K562 (cell line): ENCODE data around the gene DPM2. TPM values are rescaled to one million over a fixed set of nuclear protein-coding genes. Genes with fewer than 3 reads are reported as not detected.

Experiments used
- ATAC-seq: fragments of 200-7000 bp; cut with Tn5 transposase; 3 replicates; pipeline ENCODE4 v1.9.1; 2020; ENCODE audit warnings: moderate library complexity
- BruUV-seq: library from RNA; stranded (reverse); fragments of 400-500 nt; replicated peaks from 2 replicates; lab custom pipeline; 2021; lab: Mats Ljungman, UMichigan
- CTCF ChIA-PET: fragments of 300-600 bp; formaldehyde crosslinking; extraction: SDS; loops from one replicate; lab custom pipeline; 2021; ENCODE audit warnings: low intra/inter-chr PET ratio; lab: Yijun Ruan, JAX
- POLR2A ChIA-PET: fragments of 300-600, 350-650 bp; sonication (Branson Sonifier 250); formaldehyde crosslinking; extraction: SDS; loops from one replicate; lab custom pipeline; 2021; ENCODE audit warnings: antibody characterized with exemption, inconsistent platforms; lab: Yijun Ruan, JAX
- DNase-seq, 4 experiments: peaks; one replicate each; pipeline versions ENCODE4 v3.0.0 to v3.0.0-alpha.2; 2011 to 2018; ENCODE audit warnings: low spot score in 3 of 4, mixed read lengths in 3 of 4; ENCODE audit errors: extremely low read depth in 1 of 4
- FAIRE-seq: peaks from 2 replicates; lab custom pipeline; 2011; peaks lifted over from hg19 to GRCh38; lab: Jason Lieb, UNC
- H2AFZ ChIP-seq: 2 replicates; pipeline ENCODE4 v1.6.0; 2011; ENCODE audit warnings: low read depth, low read length, control low read depth, inconsistent platforms
- H3K27ac ChIP-seq: fragments of 200-600 bp; 3 replicates; pipeline ENCODE4 v1.8.0; 2011; ENCODE audit warnings: low read depth, mild to moderate bottlenecking, control low read depth, inconsistent platforms, low read length, moderate library complexity, mixed read lengths; ENCODE audit errors: extremely low read depth
- H3K27me3 ChIP-seq, 2 experiments: fragments of 300-600 bp in 1 of 2; 2 replicates in 1 of 2; 3 replicates in 1 of 2; pipeline versions ENCODE4 v1.6.0 to v1.8.0; 2011; ENCODE audit warnings: inconsistent platforms in 2 of 2, low read length in 2 of 2, mild to moderate bottlenecking in 1 of 2, mixed read lengths in 1 of 2, moderate library complexity in 1 of 2; ENCODE audit not compliant: control insufficient read depth in 2 of 2, insufficient read depth in 2 of 2
- H3K36me3 ChIP-seq: fragments of 300-600 bp; 3 replicates; pipeline ENCODE4 v1.8.0; 2011; ENCODE audit warnings: mild to moderate bottlenecking, low read length, inconsistent platforms; ENCODE audit not compliant: control insufficient read depth, insufficient read depth
- H3K4me1 ChIP-seq, 2 experiments: fragments of 200-600 bp in 1 of 2; replicated peaks in 1 of 2; 2 replicates in 1 of 2; 3 replicates in 1 of 2; pipeline versions ENCODE4 v1.5.1 to v1.8.0; 2011; ENCODE audit warnings: inconsistent platforms in 2 of 2, low read length in 2 of 2, mild to moderate bottlenecking in 1 of 2, mixed read lengths in 1 of 2, moderate library complexity in 1 of 2; ENCODE audit not compliant: control insufficient read depth in 2 of 2, insufficient read depth in 2 of 2
- H3K4me2 ChIP-seq: 2 replicates; pipeline ENCODE4 v1.6.1; 2011; ENCODE audit warnings: low read length, control low read depth, inconsistent platforms, mixed read lengths; ENCODE audit not compliant: insufficient read depth
- H3K4me3 ChIP-seq: fragments of 200-600 bp; sonication (generic), shearing (Covaris generic); 2 replicates; pipeline ENCODE4 v1.5.1; 2016; ENCODE audit warnings: control low read depth, inconsistent platforms
- H3K79me2 ChIP-seq: fragments of 200-600 bp; 3 replicates; pipeline ENCODE4 v1.8.0; 2011; ENCODE audit warnings: low read length, inconsistent platforms; ENCODE audit not compliant: control insufficient read depth, insufficient read depth
- H3K9ac ChIP-seq, 2 experiments: 2 replicates each; pipeline versions ENCODE4 v1.6.0 to v1.6.1; 2011; ENCODE audit warnings: low read depth in 2 of 2, low read length in 2 of 2, control low read depth in 1 of 2, inconsistent platforms in 1 of 2, mild to moderate bottlenecking in 1 of 2, mixed read lengths in 1 of 2; ENCODE audit not compliant: insufficient read depth in 1 of 2
- H3K9me1 ChIP-seq: one replicate; pipeline ENCODE4 v1.6.0; 2011; ENCODE audit warnings: inconsistent platforms, mild to moderate bottlenecking, low read length, moderate library complexity; ENCODE audit not compliant: control insufficient read depth, insufficient read depth
- H3K9me3 ChIP-seq: replicated peaks from 2 replicates; pipeline ENCODE4 v1.5.1; 2011; ENCODE audit warnings: low read depth, low read length, inconsistent platforms; ENCODE audit not compliant: control insufficient read depth, insufficient read depth
- H4K20me1 ChIP-seq: replicated peaks from 2 replicates; pipeline ENCODE4 v1.6.1; 2011; ENCODE audit warnings: low read length, inconsistent platforms, mixed read lengths; ENCODE audit not compliant: control insufficient read depth, insufficient read depth
- CBFA2T2 ChIP-seq: fragments of 450-650 bp; conservative IDR thresholded peaks from 2 replicates; pipeline ENCODE4 v1.6.1; 2017; ENCODE audit warnings: mild to moderate bottlenecking
- RBFOX2 ChIP-seq: fragments of 200-400 bp; formaldehyde crosslinking; IDR thresholded peaks from 2 replicates; pipeline ENCODE4 v1.6.1; 2017; ENCODE audit warnings: low read depth, mild to moderate bottlenecking, low read length, moderate library complexity
- RBM14 ChIP-seq: fragments of 200-400 bp; formaldehyde crosslinking; IDR thresholded peaks from 2 replicates; pipeline ENCODE4 v1.6.1; 2018; ENCODE audit warnings: low read depth, mild to moderate bottlenecking, low read length, moderate library complexity, borderline replicate concordance; ENCODE audit not compliant: insufficient read depth
- ZFP36 ChIP-seq: fragments of 150-350 bp; IDR thresholded peaks from 2 replicates; pipeline ENCODE4 v1.6.1; 2018; ENCODE audit warnings: low read length, low read depth; ENCODE audit not compliant: partially characterized antibody
- WGBS: fragments of 100-300 bp; shearing (Covaris generic); methylation state at CpG from one replicate; pipeline ENCODE4 v1.1.6; 2016; ENCODE audit warnings: low coverage, mixed read lengths; ENCODE audit not compliant: insufficient coverage; ENCODE audit errors: missing lambda C conversion rate; 5-methylcytosine and 5-hydroxymethylcytosine counted together
- in situ Hi-C: fragments of 300-500 bp; cut with MboI; formaldehyde crosslinking; loops from 4 replicates; pipeline ENCODE4 v1.15.0; 2018; ENCODE audit warnings: inconsistent platforms, mixed read lengths
- intact Hi-C: fragments of 100-400 bp; cut with micrococcal nuclease; formaldehyde crosslinking; loops from 2 replicates; pipeline ENCODE4 v1.14.2; 2022
- polyA plus RNA-seq, 8 experiments: library from polyadenylated mRNA; depleted of rRNA in 4 of 8; stranded (reverse) in 5 of 8; unstranded in 3 of 8; fragments of >200 nt; fragmentation: Nextera tagmentation in 2 of 8; fragmentation: Illumina TruSeq in 1 of 8; extraction: Ambion mirVana in 2 of 8; extraction: Trizol in 1 of 8; gene quantifications; 2 replicates each; pipeline versions ENCODE4 v1.2.1 to v1.2.3, GENCODE V29; 2011 to 2014; ENCODE audit warnings: inconsistent platforms in 1 of 8, missing spikeins in 1 of 8
- total RNA-seq, 7 experiments: library from RNA; depleted of rRNA in 6 of 7; stranded (reverse); fragments of >200 nt in 6 of 7; fragmentation: Illumina TruSeq in 2 of 7; extraction: Trizol in 2 of 7; gene quantifications; 2 replicates each; pipeline versions ENCODE4 v1.2.1 to v1.2.3, GENCODE V29; 2011 to 2021; ENCODE audit warnings: low replicate concordance in 1 of 7

DPM2 gene
- total and polyA plus RNA-seq, 9 of the 15 experiments (the other 6 are each of a cell fraction or from before 2014, with no cell fraction given), result 43.5 to 126 (median 71.1) TPM

GRCh38 chr9:127974769-127975261, 37.2 kb upstream of the DPM2 start:
- H3K27me3 ChIP-seq, result no peaks in the 10 kb centered on the region
- ATAC-seq (no peak), DNase-seq (no peak), FAIRE-seq (no peak)
- peaks cover 28 to 80% of the 10 kb centered on the region in 2 experiments for H3K4me1 ChIP-seq
- H3K9ac ChIP-seq, result peak overlapping the region in 1 of 2 experiments; percentile 61; a peak in 2 of 4 replicates
- H3K9me3 ChIP-seq, result no peaks in the 10 kb centered on the region
- in situ Hi-C loops, result no loop called here
- 0 out of 2 replicates have a peak, but pooled peaks have one; percentile 28 for TF ChIP-seq RBFOX2
- no peak for TF ChIP-seq RBM14
- WGBS, result 77% methylated on average over 7 of the region's 10 CpGs
- POLR2A ChIA-PET, result interaction anchor here (0.6 to 1.3 kb wide), 6 partner anchors 8 to 902 kb away, joined by 3 to 6 read pairs (median 3); no protein-coding TSS in a partner anchor
- H3K4me2 ChIP-seq, result no peak overlapping the region
- no peak overlapping the region for H3K4me3 ChIP-seq
- H2AFZ ChIP-seq, result no peak overlapping the region
- no TSS peak for BruUV-seq
- no peak overlapping the region for H3K27ac ChIP-seq
- H3K79me2 ChIP-seq, result peaks cover 81% of the 10 kb centered on the region
- intact Hi-C loops, result no loop called here
- peaks cover 6% of the 10 kb centered on the region; the same call in 1 of the 3 replicates for H3K36me3 ChIP-seq
- CTCF ChIA-PET, result no interaction called here
- H3K9me1 ChIP-seq, result no peaks in the 10 kb centered on the region
- H4K20me1 ChIP-seq, result peaks cover 67% of the 10 kb centered on the region

GRCh38 chr9:127974001-127974768, 36.5 kb upstream of the DPM2 start:
- TF ChIP-seq ZFP36 (peak; percentile 21), CBFA2T2 (no peak), RBFOX2 (0 out of 2 replicates have a peak, but pooled peaks have one; percentile 5)
- CTCF ChIA-PET, result no interaction called here
- no peak overlapping the region for H3K4me2 ChIP-seq
- H3K36me3 ChIP-seq, result peaks cover 6% of the 10 kb centered on the region; the same call in 1 of the 3 replicates
- H3K9me1 ChIP-seq, result no peaks in the 10 kb centered on the region
- in situ Hi-C loops (no loop called here), intact Hi-C loops (no loop called here)
- H3K4me3 ChIP-seq, result no peak overlapping the region
- POLR2A ChIA-PET, result interaction anchor here (0.6 to 1.2 kb wide), 5 partner anchors 8 to 903 kb away, joined by 3 read pairs; no protein-coding TSS in a partner anchor
- H3K9ac ChIP-seq, result peak overlapping the region in 1 of 2 experiments; percentile 75; a peak in 2 of 4 replicates
- WGBS, result 75% methylated on average over 12 of the region's 12 CpGs
- peaks cover 81% of the 10 kb centered on the region for H3K79me2 ChIP-seq
- DNase-seq (no peak), FAIRE-seq (no peak), ATAC-seq (no peak)
- H3K27ac ChIP-seq, result no peak overlapping the region
- BruUV-seq, result no TSS peak
- no peaks in the 10 kb centered on the region for H3K27me3 ChIP-seq
- H3K4me1 ChIP-seq, result peaks cover 31 to 80% of the 10 kb centered on the region in 2 experiments
- peaks cover 60% of the 10 kb centered on the region for H4K20me1 ChIP-seq
- no peak overlapping the region for H2AFZ ChIP-seq
- H3K9me3 ChIP-seq, result no peaks in the 10 kb centered on the region
